Measurements from ENCODE around the gene SUGP1. TPM values are rescaled to one million over a fixed set of nuclear protein-coding genes. Genes with fewer than 3 reads are reported as not detected.
"Not testable (repeated sequence)": the region's sequence is repeated elsewhere in the genome, so short reads cannot be mapped to it uniquely, and the experiment has no call there.

Gene SUGP1
- polyA plus RNA-seq, 3 donors, result 61.9 to 70.3 (median 67.9) TPM

DNA sequence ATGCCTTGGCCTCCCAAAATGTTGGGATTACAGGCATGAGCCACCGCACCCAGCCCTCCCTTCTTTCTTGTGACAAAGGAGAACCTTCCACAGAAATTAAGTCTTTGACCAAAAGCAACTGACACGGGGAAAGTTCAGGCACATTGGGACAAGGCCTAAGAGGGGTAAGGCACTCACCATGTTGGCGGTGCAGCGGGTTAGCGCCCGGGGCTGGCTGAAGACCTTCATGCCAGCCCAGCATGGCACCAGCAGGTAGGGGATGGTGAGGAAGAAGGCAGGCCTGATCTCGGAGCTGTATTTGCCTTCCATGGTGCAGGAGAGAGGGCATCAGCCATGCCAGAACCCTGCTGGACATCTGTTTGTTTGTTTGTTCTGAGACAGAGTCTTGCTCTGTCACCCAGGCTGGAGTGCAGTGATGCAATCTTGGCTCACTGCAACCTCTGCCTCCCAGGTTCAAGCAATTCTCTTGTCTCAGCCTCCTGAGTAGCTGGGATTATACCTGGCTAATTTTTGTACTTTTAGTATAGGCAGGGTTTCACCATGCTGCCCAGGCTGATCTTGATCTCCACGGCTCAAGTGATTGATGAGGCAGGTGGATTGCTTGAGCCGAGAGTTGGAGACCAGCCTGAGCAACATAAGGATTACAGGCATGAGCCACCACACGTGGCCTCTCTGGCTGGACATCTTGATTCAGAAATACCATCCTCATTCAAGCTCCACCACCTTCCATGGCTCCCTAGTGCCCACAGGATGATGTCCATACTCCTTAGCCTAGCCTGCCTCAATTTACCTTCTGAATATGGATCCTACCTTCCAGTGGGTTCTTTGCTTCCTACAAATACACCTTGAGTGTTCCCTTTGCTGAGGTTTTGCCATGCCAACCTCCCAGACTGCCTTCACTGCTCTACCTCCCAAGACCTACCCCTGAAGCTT lies 51.6 kb downstream of the SUGP1 start:
- no peak for DNase-seq

DNA sequence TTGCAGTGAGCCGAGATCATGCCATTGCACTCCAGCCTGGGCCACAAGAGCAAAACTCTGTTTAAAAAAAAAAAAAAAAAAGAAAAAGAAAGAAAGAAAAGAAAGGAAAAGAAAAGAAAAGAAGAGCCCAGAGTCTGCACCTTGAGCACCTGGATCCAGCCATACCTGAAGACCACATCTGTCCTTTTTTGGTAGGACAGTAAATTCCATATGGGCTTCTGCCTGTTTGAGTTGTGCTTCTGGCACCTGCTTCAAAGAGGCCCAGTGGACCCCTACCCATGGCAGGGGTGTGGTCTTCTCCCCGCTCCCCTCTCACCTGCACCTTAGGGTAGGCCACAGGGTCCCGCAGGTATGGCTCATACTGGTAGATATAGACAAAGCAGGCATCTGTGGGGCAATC lies 53.0 kb downstream of the SUGP1 start:
- DNase-seq, result no peak

- DNase-seq, result no peak
These were observed 56.3 kb downstream of the SUGP1 start for GRCh38 chr19:19263886-19264487.

- DNase-seq, result no peak
These were observed 57.9 kb downstream of the SUGP1 start for GRCh38 chr19:19262190-19263057.

- DNase-seq, result peak; percentile 19
These were observed 58.7 kb downstream of the SUGP1 start for GRCh38 chr19:19261350-19262189.

DNA sequence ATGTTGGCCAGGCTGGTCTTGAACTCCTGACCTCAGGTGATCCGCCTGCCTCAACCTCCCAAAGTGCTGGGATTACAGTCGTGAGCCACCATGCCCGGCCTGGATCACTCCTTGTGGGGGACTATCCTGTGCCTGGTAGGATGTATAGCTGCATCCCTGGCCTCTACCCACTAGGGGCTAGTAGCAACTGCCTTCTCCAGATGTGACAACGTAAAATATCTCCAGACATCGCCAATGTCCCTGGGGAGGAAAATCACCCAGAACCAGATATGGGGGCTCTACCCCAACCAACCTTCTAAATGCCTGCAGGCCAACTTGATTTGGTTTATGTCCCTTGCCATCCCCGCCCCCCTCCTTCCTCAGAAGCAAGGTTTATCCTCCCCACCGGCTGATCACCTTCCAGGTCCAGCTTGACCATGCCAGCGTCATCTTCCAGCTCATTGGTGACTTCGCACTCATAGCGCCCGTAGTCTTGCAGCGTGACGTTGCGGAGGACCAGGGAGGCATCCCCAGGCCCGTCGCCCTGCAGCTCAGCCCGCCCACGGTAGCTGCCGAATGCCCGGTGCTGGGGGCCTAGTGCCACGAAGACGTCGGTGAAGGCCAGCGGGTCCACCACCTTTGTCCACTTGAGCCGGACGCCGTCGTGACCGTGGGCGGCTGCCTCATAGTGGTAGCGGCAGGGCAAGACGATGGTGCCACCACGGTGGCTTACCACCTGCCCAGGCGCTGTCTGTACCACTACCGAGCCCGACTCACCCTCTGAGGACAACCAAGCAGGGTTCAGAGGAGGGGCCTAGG lies 59.7 kb downstream of the SUGP1 start:
- no peak for DNase-seq

GRCh38 chr19:19259741-19260140 lies 60.6 kb downstream of the SUGP1 start:
- DNase-seq, result no peak

DNA sequence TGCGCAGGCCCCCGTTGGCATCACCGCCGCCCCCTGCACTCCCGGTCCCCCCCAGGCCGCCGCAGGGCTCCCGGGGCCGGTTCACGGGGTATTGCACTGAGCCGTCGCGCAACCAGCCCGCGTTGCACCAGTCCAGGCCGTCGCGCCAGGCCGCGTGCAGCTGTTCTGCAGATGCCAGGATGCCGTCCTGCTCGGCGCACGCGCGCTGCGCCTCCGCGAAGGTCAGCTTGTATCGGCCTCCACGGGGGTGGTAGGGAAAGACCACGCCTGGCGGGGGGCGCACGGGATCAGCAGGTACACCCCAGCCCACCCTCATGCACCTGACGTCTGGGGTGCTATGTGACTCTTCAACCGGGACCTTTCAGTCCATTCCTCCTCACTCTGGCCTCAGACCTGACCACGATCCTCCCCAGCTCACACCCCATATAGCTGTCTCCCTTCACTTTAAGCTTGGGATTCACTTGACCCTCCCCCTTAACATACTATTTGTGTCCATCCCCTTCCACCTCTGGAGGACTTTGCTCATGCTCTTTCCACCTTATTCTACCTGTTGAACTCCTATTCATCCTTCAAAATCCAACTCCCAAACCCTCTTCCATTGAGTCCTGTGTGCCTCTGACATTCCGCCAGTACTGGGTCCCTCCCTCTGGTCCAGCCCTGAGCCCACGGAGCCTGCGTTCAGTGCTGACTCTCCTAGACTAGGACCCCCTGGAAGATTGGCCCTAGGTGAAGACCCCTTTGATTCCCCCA lies 61.5 kb downstream of the SUGP1 start:
- no peak for DNase-seq

DNA sequence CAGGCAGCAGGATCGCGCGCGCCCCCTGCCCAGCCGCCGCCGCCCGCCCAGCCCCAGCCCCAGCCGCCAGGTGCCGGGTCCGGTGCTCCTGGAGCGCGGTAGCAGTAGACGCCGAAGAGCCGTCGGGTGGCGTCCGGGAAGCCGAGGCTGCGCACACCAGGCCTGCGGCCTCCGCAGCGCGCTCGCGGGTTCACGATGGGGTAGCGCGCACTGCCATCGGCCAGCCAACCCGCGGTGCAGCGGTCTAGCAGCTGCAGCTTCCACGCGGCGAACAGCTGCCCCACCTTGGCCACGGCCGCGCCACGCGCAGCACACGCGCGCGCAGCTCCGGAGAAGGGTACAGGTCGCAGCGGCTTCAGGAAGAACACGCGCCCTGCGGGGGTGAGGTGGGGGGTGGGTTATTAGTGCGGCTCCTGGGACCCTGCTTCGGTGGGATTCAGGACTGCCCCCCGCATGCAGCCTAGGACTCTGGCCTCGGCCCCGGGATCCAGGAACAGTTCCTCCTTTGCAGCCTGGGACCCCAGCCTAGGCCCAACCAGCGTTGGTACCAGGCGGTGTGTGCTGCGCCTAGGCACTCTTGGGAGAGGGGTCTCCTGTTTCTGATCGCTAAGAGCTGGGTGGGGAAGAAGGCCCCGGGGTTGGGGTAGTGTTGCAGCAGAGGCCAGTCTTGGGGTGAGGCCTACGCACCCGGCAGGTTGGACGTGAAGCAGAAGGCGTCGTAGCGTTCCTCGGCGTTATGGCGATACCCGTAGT lies 62.3 kb downstream of the SUGP1 start:
- DNase-seq, result no peak

GRCh38 chr19:19257137-19257536 lies 63.2 kb downstream of the SUGP1 start:
- DNase-seq, result no peak

GRCh38 chr19:19256072-19256969 lies 64.0 kb downstream of the SUGP1 start:
- DNase-seq, result no peak

DNA sequence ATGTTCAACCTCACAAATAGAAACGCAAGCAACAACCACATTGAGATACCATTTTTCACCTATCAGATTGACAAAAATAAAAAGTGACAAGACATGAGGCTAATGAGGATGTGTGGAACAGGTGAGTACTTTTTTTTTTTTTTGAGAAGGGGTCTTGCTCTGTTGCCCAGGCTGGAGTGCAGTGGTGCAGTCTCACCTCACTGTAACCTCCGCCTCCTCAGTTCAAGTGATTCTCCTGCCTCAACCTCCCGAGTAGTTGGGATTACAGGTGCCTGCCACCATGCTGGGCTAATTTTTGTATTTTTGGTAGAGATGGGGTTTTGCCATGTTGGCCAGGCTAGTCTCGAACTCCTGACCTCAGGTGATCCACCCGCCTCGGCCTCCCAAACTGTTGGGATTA lies 66.9 kb downstream of the SUGP1 start:
- DNase-seq, result not testable (repeated sequence)

GRCh38 chr19:19250196-19250801 lies 70.0 kb downstream of the SUGP1 start:
- no peak for DNase-seq

DNA sequence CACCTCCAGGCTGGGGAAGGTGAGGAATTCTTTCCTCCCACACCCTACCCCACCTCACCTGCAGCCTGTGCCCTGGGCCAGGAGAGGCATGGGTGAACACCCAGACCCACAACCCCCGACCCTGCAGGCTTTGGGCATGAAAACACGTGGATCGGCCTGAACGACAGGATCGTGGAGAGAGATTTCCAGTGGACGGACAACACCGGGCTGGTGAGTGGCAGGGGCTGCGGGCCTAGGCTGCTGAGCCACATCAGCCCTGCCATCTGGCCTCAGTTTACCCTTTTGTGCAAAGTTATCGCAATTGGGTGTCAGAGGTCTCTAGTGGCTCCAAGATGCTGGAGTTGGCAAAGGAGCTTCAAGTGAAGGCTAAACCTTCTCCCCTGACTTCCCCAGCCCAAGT lies 79.8 kb downstream of the SUGP1 start:
- DNase-seq, result no peak

- DNase-seq, result no peak
These were observed 80.6 kb downstream of the SUGP1 start for GRCh38 chr19:19239675-19240074.

DNA sequence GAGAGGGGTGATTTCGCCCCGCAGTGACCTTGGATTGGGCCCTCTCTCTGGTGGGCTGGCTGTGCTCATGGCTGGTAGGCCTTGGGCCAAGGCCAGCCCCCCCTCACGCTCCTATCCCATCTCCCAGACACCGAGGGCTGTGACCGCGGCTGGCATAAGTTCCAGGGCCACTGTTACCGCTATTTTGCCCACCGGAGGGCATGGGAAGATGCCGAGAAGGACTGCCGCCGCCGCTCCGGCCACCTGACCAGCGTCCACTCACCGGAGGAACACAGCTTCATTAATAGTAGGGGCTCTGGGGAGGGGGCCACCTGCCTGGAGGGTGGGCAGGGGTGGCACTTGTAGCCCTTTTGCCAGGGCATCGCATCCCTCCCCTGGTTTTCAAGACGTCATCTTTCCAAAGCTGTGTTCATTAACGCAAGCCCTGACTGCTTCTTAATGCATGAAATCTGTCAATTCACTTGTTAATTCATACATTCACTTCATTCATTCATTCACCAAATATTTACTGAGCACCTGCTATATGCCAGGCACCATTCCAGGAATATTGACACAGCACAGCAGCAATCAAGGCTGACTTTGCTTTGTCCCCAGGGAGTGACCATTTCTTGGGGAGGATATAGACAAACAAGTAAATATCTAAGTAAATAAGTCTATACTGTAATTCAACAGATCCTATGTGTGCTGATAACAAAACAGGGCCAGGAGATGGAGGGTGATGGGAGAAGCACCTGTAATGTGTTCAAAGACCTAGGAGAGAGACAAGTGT lies 82.0 kb downstream of the SUGP1 start:
- no peak for DNase-seq

- no peak for DNase-seq
These were observed 84.1 kb downstream of the SUGP1 start for GRCh38 chr19:19236173-19236572.

Data from renal pelvis (tissue), 4 donors.